GM18526 (cell line): Measurements from ENCODE around the gene NGFR.

Experiments
- POLR2A ChIP-seq: IDR thresholded peaks from 3 replicates; pipeline ENCODE4 v1.6.1; 2011; ENCODE audit not compliant: insufficient read length; ENCODE audit errors: extremely low read depth

NGFR gene

DNA sequence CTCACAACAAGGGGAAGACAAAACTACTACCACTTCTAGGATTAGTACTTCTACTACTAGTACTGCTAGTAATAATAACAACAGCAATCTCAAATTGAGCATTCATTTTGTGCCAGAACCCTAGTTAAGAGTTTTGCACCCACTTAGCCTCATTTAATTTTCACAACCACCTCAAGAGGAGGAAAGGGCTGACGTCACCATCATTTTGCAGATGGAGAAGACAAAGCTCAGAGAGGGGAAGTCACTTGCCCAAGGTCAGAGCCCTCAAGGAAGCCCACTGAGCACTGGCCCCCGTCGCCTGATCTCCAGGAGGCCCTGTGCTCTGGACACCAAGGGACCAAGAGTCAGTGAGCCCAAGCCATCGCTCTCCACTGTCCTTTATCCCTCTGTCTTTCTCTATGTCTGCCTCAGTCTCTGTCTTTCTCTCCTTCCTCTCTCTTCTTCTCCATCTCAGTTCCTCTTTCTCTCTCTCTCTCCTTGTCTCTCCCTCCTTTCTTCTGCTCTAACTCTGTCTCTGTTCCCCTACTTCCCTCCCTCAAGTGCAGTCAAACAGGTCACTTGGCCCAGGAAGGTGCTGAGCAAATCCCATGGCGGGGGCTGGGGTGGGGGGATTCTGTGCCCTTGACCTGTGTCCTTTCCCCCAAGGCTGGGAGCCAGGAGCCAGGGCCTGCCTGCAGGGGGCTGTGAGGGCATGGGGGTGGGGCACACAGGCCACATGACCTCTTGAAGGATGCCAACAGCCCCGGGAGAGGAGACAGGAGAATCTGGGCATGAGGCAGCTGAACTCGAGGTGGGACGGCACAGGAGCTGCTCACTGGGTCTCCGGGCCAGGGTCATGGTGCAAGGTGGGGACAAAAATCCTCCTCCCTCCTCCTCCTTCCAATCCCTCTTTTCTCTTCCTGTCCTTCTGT is 11.2 kb upstream of the NGFR start:
- TF ChIP-seq POLR2A = no peak

GRCh38 chr17:49484588-49484987 is 10.5 kb upstream of the NGFR start:
- no peak for TF ChIP-seq POLR2A

- no peak for TF ChIP-seq POLR2A
These were observed 9.0 kb upstream of the NGFR start for GRCh38 chr17:49486012-49486641.

DNA sequence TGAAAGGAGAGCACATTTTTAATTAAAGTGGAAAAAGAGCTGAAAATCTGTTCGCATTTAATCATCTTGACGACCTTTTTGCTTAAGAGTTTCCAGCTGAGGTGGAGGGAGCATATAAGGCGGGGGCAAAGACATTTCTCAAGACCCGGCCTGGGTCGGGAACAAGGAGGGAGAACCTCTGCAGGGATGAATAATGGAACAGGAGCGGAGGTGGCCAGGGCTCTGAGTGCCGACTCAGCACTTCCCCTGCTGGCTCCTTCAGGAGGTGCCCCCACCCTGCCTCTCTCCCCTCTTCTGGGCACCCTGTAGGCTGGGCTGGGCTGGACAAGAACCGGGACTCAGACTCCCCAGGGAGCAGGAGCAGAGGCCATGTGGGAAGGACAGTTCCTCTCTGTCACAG is 7.9 kb upstream of the NGFR start:
- TF ChIP-seq POLR2A = no peak

GRCh38 chr17:49488612-49489011 is 6.5 kb upstream of the NGFR start:
- TF ChIP-seq POLR2A = no peak

DNA sequence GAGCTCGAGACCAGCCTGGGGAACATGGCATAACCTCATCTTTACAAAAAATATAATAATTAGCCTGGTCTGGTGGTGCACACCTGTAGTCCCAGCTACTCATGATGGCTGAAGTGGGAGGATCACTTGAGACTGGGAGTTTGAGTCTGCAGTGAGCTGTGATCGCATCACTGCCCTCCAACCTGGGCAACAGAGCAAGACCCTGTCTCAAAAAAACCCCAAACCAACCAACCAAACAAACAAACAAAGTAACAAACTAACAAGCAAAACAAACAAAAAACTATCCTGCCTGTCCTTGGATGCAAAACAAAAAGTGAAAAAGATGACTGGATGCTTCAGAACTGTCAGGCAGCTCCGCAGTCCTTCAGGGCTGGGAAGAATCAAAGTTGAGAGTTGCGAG is 5.7 kb upstream of the NGFR start:
- TF ChIP-seq POLR2A = no peak

GRCh38 chr17:49490276-49490675 is 4.8 kb upstream of the NGFR start:
- no peak for TF ChIP-seq POLR2A

DNA sequence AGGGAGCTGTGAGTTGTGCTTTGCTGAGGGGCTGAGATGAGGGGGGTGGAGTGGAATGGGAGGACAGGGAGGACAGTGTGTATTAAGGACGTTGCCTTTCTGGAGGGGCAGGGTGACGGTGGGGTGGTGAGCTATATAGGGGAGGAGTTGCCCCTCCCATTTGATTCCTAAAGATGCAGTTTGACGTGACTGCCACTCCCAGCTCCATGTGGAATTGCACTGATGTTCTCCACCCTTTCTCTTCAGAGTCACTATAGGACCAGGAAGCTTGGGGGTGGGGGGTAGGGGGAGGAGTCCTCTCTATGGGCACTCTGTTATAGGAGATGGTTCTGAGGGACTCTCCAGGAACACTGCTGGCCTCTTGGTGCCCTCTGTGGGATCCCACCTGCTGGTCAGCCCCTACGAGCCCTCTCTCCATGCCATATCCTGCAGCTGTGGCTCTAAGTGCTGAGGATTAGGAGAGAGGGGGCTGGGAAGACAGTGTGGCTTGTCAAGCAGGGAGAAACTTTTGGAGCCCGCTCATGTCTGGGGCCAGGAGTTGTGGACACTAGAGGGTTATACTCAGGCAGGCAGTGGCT is 3.8 kb upstream of the NGFR start:
- TF ChIP-seq POLR2A = no peak

- TF ChIP-seq POLR2A = no peak
These were observed 601 bp upstream of the NGFR start for GRCh38 chr17:49494399-49494985.

GRCh38 chr17:49495842-49496182 is 719 bp downstream of the NGFR start:
- TF ChIP-seq POLR2A = no peak

GRCh38 chr17:49496183-49496866 is 1.2 kb downstream of the NGFR start:
- TF ChIP-seq POLR2A = no peak

DNA sequence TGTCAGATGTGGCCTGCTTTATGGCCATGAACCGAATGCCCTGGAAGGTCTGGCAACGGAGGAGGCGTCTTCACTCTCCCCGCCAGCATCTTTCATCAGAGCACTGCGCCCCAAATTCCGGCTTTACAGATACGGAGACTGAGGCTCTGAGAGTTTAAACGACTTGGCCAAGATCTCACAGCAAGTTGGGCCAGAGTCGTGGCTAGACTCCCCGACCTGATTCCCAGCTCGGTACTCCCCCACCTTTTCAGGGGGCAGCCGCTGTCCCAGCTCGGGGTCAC is 1.7 kb downstream of the NGFR start:
- TF ChIP-seq POLR2A = no peak

GRCh38 chr17:49497148-49498028 is 2.3 kb downstream of the NGFR start:
- TF ChIP-seq POLR2A = no peak

- TF ChIP-seq POLR2A = no peak
These were observed 3.0 kb downstream of the NGFR start for GRCh38 chr17:49498029-49498615.

- no peak for TF ChIP-seq POLR2A
These were observed 6.4 kb downstream of the NGFR start for GRCh38 chr17:49501496-49501895.

DNA sequence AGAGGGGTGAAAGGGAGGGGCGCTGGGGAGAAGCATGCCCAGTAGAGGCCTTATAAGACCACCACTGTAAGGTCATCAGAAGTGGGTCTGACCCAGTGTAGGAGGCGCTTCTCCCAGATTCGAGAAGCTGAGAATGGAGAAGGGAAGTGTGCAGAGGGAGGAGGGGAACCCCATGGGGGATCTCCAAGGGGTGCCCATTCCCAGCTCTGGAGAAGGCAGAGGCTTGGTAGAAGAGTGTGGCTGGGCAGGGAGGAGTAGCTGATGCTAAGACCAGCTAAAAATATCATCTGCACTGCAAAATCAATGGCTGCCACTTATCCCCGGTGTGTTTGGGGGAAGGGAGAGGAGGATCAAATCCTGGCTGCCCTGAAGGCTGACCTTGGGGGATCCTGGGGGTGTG is 7.2 kb downstream of the NGFR start:
- TF ChIP-seq POLR2A = no peak
